Eye (tissue), 1 donor: ENCODE results near the gene ZNF541.

Experiments
- DNase-seq: peaks from one replicate; pipeline ENCODE4 v3.0.0-alpha.2; 2015

The ZNF541 gene

GRCh38 chr19:47544476-47544875 lies 28.5 kb downstream of the ZNF541 start:
- DNase-seq, result no peak

GRCh38 chr19:47544075-47544474 lies 28.9 kb downstream of the ZNF541 start:
- no peak for DNase-seq

- DNase-seq, result no peak
These were observed 30.9 kb downstream of the ZNF541 start for GRCh38 chr19:47542030-47542475.

GRCh38 chr19:47541518-47541917 lies 31.4 kb downstream of the ZNF541 start:
- no peak for DNase-seq

- peak; percentile 29 for DNase-seq
These were observed 32.2 kb downstream of the ZNF541 start for GRCh38 chr19:47540748-47541147.

- DNase-seq, result no peak
These were observed 33.1 kb downstream of the ZNF541 start for GRCh38 chr19:47539747-47540311.

GRCh38 chr19:47538812-47539211 lies 34.1 kb downstream of the ZNF541 start:
- no peak for DNase-seq

- no peak for DNase-seq
These were observed 35.5 kb downstream of the ZNF541 start for GRCh38 chr19:47537493-47537892.

GRCh38 chr19:47534628-47535027 lies 38.3 kb downstream of the ZNF541 start:
- no peak for DNase-seq

GRCh38 chr19:47531640-47532387 lies 41.1 kb downstream of the ZNF541 start:
- no peak for DNase-seq

- DNase-seq, result no peak
These were observed 43.8 kb downstream of the ZNF541 start for GRCh38 chr19:47529018-47529742.

- DNase-seq, result no peak
These were observed 46.1 kb downstream of the ZNF541 start for GRCh38 chr19:47526798-47527197.

GRCh38 chr19:47523473-47523872 lies 49.5 kb downstream of the ZNF541 start:
- peak; percentile 31 for DNase-seq
